Measurements from ENCODE around the gene AP4B1.

GRCh38 chr1:113934006-113934405, 29.4 kb upstream of the AP4B1 start:
- TF ChIP-seq CTCF (IDR thresholded peaks at IDR 0.05) = no peak
- no peak for TF ChIP-seq POLR2A (IDR thresholded peaks at IDR 0.05)
